Thoracic aorta (tissue), 2 donors: ENCODE measurements around the gene PDE2A. TPM values are rescaled to one million over a fixed set of nuclear protein-coding genes. Genes with fewer than 3 reads are reported as not detected.
"Not testable (repeated sequence)": the region's sequence is repeated elsewhere in the genome, so short reads cannot be mapped to it uniquely, and the experiment has no call there.

Source experiments
- ATAC-seq: fragments of 150-250 bp; one replicate; pipeline ENCODE4 v1.8.0; 2017; ENCODE audit warnings: low read depth; ENCODE audit not compliant: insufficient number of reproducible peaks, low FRiP score
- DNase-seq: peaks from one replicate; pipeline ENCODE4 v3.0.0-alpha.2; 2020; ENCODE audit warnings: low spot score
- H3K27ac ChIP-seq, 2 donors: fragments of 200-600 bp; sonication (generic); 1 replicate in 1 of 2; 2 replicates in 1 of 2; pipeline ENCODE4 v1.5.1; 2016; ENCODE audit warnings: mild to moderate bottlenecking in 2 of 2, moderate library complexity in 2 of 2
- H3K27me3 ChIP-seq: fragments of 200-600 bp; sonication (generic); replicated peaks from 2 replicates; pipeline ENCODE4 v1.6.0; 2016; ENCODE audit warnings: mild to moderate bottlenecking; ENCODE audit not compliant: insufficient read depth
- H3K36me3 ChIP-seq: fragments of 200-600 bp; sonication (generic); one replicate; pipeline ENCODE4 v1.5.1; 2016
- H3K4me1 ChIP-seq, 2 donors: fragments of 200-600 bp; sonication (generic); 1 replicate in 1 of 2; 2 replicates in 1 of 2; pipeline versions ENCODE4 v1.5.1 to v1.6.0; 2016; ENCODE audit warnings: low read depth in 2 of 2, mild to moderate bottlenecking in 1 of 2; ENCODE audit not compliant: control insufficient read depth in 1 of 2
- H3K4me3 ChIP-seq: fragments of 200-600 bp; sonication (generic); 2 replicates; pipeline ENCODE4 v1.5.1; 2016; ENCODE audit warnings: mild to moderate bottlenecking
- H3K9me3 ChIP-seq: fragments of 200-600 bp; sonication (generic); 2 replicates; pipeline ENCODE4 v1.5.1; 2016
- CTCF ChIP-seq: fragments of 200-600 bp; sonication (generic); IDR thresholded peaks from one replicate; pipeline ENCODE4 v1.5.1; 2019; ENCODE audit warnings: antibody characterized with exemption
- total RNA-seq, 2 donors: library from RNA; depleted of rRNA; stranded (reverse); fragments of >200 nt; gene quantifications; one replicate each; pipeline versions ENCODE4 v1.1.0 to v1.2.3, GENCODE V29; 2016

PDE2A gene
- total RNA-seq, 2 donors from 2014 or later, result 28.1 to 37.1 TPM

- DNase-seq (no peak), ATAC-seq (no peak)
- Histone ChIP-seq H3K4me1 (no peaks in the 10 kb centered on the region), H3K27me3 (no peaks in the 10 kb centered on the region), H3K36me3 (no peaks in the 10 kb centered on the region), H3K9me3 (no peaks in the 10 kb centered on the region), H3K4me3 (no peak overlapping the region), H3K27ac (no peak overlapping the region)
- TF ChIP-seq CTCF, result no peak
Measured at GRCh38 chr11:72568861-72569260, 105.4 kb downstream of the PDE2A start.

- Histone ChIP-seq H3K36me3 (no peaks in the 10 kb centered on the region), H3K27ac (no peak overlapping the region), H3K4me3 (no peak overlapping the region), H3K4me1 (no peaks in the 10 kb centered on the region), H3K27me3 (no peaks in the 10 kb centered on the region), H3K9me3 (no peaks in the 10 kb centered on the region)
- ATAC-seq, result no peak
- no peak for TF ChIP-seq CTCF
- no peak for DNase-seq
Measured at GRCh38 chr11:72562431-72562830, 111.8 kb downstream of the PDE2A start.

- DNase-seq (no peak), ATAC-seq (no peak)
- Histone ChIP-seq H3K4me1 (no peaks in the 10 kb centered on the region), H3K27me3 (no peaks in the 10 kb centered on the region), H3K36me3 (no peaks in the 10 kb centered on the region), H3K9me3 (no peaks in the 10 kb centered on the region), H3K4me3 (no peak overlapping the region), H3K27ac (no peak overlapping the region)
- no peak for TF ChIP-seq CTCF
Measured at GRCh38 chr11:72561856-72562255, 112.4 kb downstream of the PDE2A start.

- not testable (repeated sequence) for ATAC-seq, H3K4me3 ChIP-seq, H3K36me3 ChIP-seq, H3K4me1 ChIP-seq, H3K27ac ChIP-seq, H3K9me3 ChIP-seq, H3K27me3 ChIP-seq, DNase-seq
Measured at GRCh38 chr11:72560864-72561263, 113.4 kb downstream of the PDE2A start.

GRCh38 chr11:72556433-72556832, 117.8 kb downstream of the PDE2A start:
- no peaks in the 10 kb centered on the region for H3K9me3 ChIP-seq
- no peak for TF ChIP-seq CTCF
- ATAC-seq (no peak), DNase-seq (no peak)
- H3K27me3 ChIP-seq, result no peaks in the 10 kb centered on the region
- H3K4me3 ChIP-seq, result no peak overlapping the region
- H3K27ac ChIP-seq, result no peak overlapping the region
- H3K4me1 ChIP-seq, result no peaks in the 10 kb centered on the region
- no peaks in the 10 kb centered on the region for H3K36me3 ChIP-seq

- H3K4me3 ChIP-seq, H3K27me3 ChIP-seq, ATAC-seq, H3K36me3 ChIP-seq, H3K4me1 ChIP-seq, H3K27ac ChIP-seq, DNase-seq, H3K9me3 ChIP-seq: not testable (repeated sequence)
Measured at GRCh38 chr11:72555014-72555522, 119.2 kb downstream of the PDE2A start.
